Right lobe of liver (tissue), 6 donors: ENCODE measurements around the gene POM121L12. TPM values are rescaled to one million over a fixed set of nuclear protein-coding genes. Genes with fewer than 3 reads are reported as not detected.

ENCODE experiments used
- ATAC-seq, 4 donors: fragments of 200-7000 bp; cut with Tn5 transposase; one replicate each; pipeline ENCODE4 v1.9.1; 2020; ENCODE audit warnings: mild to moderate bottlenecking in 4 of 4, moderate library complexity in 4 of 4
- DNase-seq, 3 donors: peaks; one replicate each; pipeline ENCODE4 v3.0.0-alpha.2; 2020
- H3K27ac ChIP-seq, 3 donors: fragments of 200-600 bp; one replicate each; pipeline ENCODE4 v1.8.0; 2022
- H3K27me3 ChIP-seq, 2 donors: fragments of 200-600 bp; one replicate each; pipeline ENCODE4 v1.8.0; 2022
- H3K36me3 ChIP-seq, 4 donors: fragments of 200-600 bp; sonication (generic) in 1 of 4; one replicate each; pipeline versions ENCODE4 v1.5.1 to v1.8.0; 2017 to 2022; ENCODE audit warnings: control low read depth in 1 of 4
- H3K4me1 ChIP-seq, 4 donors: fragments of 200-600 bp; sonication (generic) in 1 of 4; one replicate each; pipeline versions ENCODE4 v1.5.1 to v1.8.0; 2017 to 2022; ENCODE audit warnings: control low read depth in 1 of 4
- H3K4me3 ChIP-seq, 3 donors: fragments of 200-600 bp; one replicate each; pipeline ENCODE4 v1.8.0; 2022
- H3K9me3 ChIP-seq, 4 donors: fragments of 200-600 bp; sonication (generic) in 1 of 4; one replicate each; pipeline versions ENCODE4 v1.5.1 to v1.8.0; 2017 to 2022; ENCODE audit warnings: control low read depth in 1 of 4
- CTCF ChIP-seq, 4 donors: fragments of 200-600 bp in 3 of 4; fragments of 450-650 bp in 1 of 4; IDR thresholded peaks; one replicate each; pipeline versions ENCODE4 v1.5.1 to v1.8.0; 2016 to 2022; ENCODE audit warnings: antibody characterized with exemption in 4 of 4, mild to moderate bottlenecking in 2 of 4
- POLR2A ChIP-seq: fragments of 450-650 bp; IDR thresholded peaks from one replicate; pipeline ENCODE4 v1.6.1; 2017; ENCODE audit warnings: antibody characterized with exemption, mild to moderate bottlenecking
- whole genome bisulfite sequencing: methylation state at CpG from one replicate; pipeline ENCODE4 v1.1.6; 2018; ENCODE audit warnings: low coverage, low lambda C conversion rate; ENCODE audit not compliant: insufficient coverage; ENCODE audit errors: missing lambda C conversion rate; 5-methylcytosine and 5-hydroxymethylcytosine counted together
- intact Hi-C, 2 donors: fragments of 100-400 bp; cut with DNase I; formaldehyde crosslinking; loops; one replicate each; pipeline versions ENCODE4 v1.11.2 to v1.14.1; 2022
- long read RNA-seq: library from polyadenylated mRNA; unstranded; transcript quantifications from one replicate; pipeline ENCODE4 v2.0.0, GENCODE V29; 2019
- total RNA-seq, 6 experiments: library from RNA; depleted of rRNA in 2 of 6; stranded (reverse); fragments of >200 nt in 2 of 6; fragmentation: NEBNext Ultra II Directional in 3 of 6; extraction: Animal tissue kit (Norgen Biotek cat#: 25700) in 3 of 6; gene quantifications; one replicate each; pipeline versions ENCODE4 v1.1.0 to v1.2.4, GENCODE V29; 2016 to 2023
- donor health status: DM: no; HTN: yes; CAD: no.
- donor health status: DM: no; HTN: no; CAD: no.
- donor health status: DM: no; HTN: no; CAD: no.
- donor health status: DM: no; HTN: yes; CAD: no.
- donor health status: DM: no; HTN: yes; CAD: no.

The POM121L12 gene
- not detected for total RNA-seq
- long read RNA-seq = 0 reads

GRCh38 chr7:53035499-53036412, at the start of gene POM121L12:
POM121L12 (plus strand) TSS chr7:53035633; CDS start chr7:53035672, 39 bp downstream.
- 50% methylated on average over 2 of the region's 59 CpGs for WGBS
- peak in 1 of 4 donors; percentile 37 for ATAC-seq

GRCh38 chr7:52992001-52992400, 43.4 kb upstream of the POM121L12 start:
- ATAC-seq = no peak
- Histone ChIP-seq H3K9me3 (no peaks in the 10 kb centered on the region), H3K4me3 (no peak overlapping the region), H3K36me3 (no peaks in the 10 kb centered on the region), H3K27me3 (no peaks in the 10 kb centered on the region), H3K27ac (no peak overlapping the region), H3K4me1 (no peaks in the 10 kb centered on the region)
- intact Hi-C loops = no loop called here
- no peak for TF ChIP-seq CTCF (IDR thresholded peaks at IDR 0.05)
- TF ChIP-seq POLR2A = no peak
- DNase-seq = no peak

More at GRCh38 chr7:53035499-53036412, at the start of gene POM121L12:
- no peak within 1 kb of the TSS for H3K27ac ChIP-seq
- H3K9me3 ChIP-seq = no peaks in the 10 kb centered on the region
- intact Hi-C loops = no loop called here
- H3K4me1 ChIP-seq = no peaks in the 10 kb centered on the region
- DNase-seq = peak in 2 of 3 donors; percentile 14 to 49
- no peak within 1 kb of the TSS for H3K4me3 ChIP-seq
- TF ChIP-seq CTCF (IDR thresholded peaks at IDR 0.05) (no peak), POLR2A (no peak)
- H3K36me3 ChIP-seq = no peaks in the 10 kb centered on the region
- no peaks in the 10 kb centered on the region for H3K27me3 ChIP-seq

GRCh38 chr7:52992479-52993162, 42.8 kb upstream of the POM121L12 start:
- intact Hi-C loops = no loop called here
- ATAC-seq = no peak
- no peaks in the 10 kb centered on the region for H3K9me3 ChIP-seq
- no peak overlapping the region for H3K4me3 ChIP-seq
- DNase-seq = no peak
- TF ChIP-seq POLR2A = no peak
- no peaks in the 10 kb centered on the region for H3K36me3 ChIP-seq
- H3K27me3 ChIP-seq = no peaks in the 10 kb centered on the region
- no peak overlapping the region for H3K27ac ChIP-seq
- H3K4me1 ChIP-seq = no peaks in the 10 kb centered on the region
- 68% methylated on average over 3 of the region's 4 CpGs for WGBS

GRCh38 chr7:52995676-52996075, 39.8 kb upstream of the POM121L12 start:
- no peaks in the 10 kb centered on the region for H3K27me3 ChIP-seq
- DNase-seq = no peak
- no peaks in the 10 kb centered on the region for H3K9me3 ChIP-seq
- no peak overlapping the region for H3K4me3 ChIP-seq
- no peak for ATAC-seq
- no peak overlapping the region for H3K27ac ChIP-seq
- 40% methylated on average over 1 of the region's 1 CpG for WGBS
- no peaks in the 10 kb centered on the region for H3K4me1 ChIP-seq
- TF ChIP-seq CTCF (IDR thresholded peaks at IDR 0.05) (no peak), POLR2A (no peak)
- H3K36me3 ChIP-seq = no peaks in the 10 kb centered on the region
- intact Hi-C loops = no loop called here

- Histone ChIP-seq H3K27ac (no peak overlapping the region), H3K4me1 (no peaks in the 10 kb centered on the region), H3K9me3 (no peaks in the 10 kb centered on the region), H3K36me3 (no peaks in the 10 kb centered on the region), H3K27me3 (no peaks in the 10 kb centered on the region), H3K4me3 (no peak overlapping the region)
- no peak for DNase-seq
- TF ChIP-seq CTCF (IDR thresholded peaks at IDR 0.05) = no peak
- no peak for TF ChIP-seq POLR2A
- intact Hi-C loops = no loop called here
- 50% methylated on average over 3 of the region's 3 CpGs for WGBS
- no peak for ATAC-seq
These were observed 34.2 kb upstream of the POM121L12 start for GRCh38 chr7:53001221-53001620.
